Peyer's patch (tissue), 4 donors: Measurements from ENCODE around the gene CASP8AP2. TPM values are rescaled to one million over a fixed set of nuclear protein-coding genes. Genes with fewer than 3 reads are reported as not detected.

ENCODE experiments used
- DNase-seq, 3 donors: peaks; one replicate each; pipeline ENCODE4 v3.0.0-alpha.2; 2017 to 2019
- H3K27ac ChIP-seq, 4 donors: fragments of 200-600 bp; sonication (generic); one replicate each; pipeline ENCODE4 v1.5.1; 2016 to 2019
- H3K27me3 ChIP-seq, 2 donors: fragments of 200-600 bp; sonication (generic); one replicate each; pipeline ENCODE4 v1.5.1; 2019
- H3K36me3 ChIP-seq, 3 donors: fragments of 200-600 bp; sonication (generic); one replicate each; pipeline ENCODE4 v1.5.1; 2016 to 2019
- H3K4me1 ChIP-seq, 4 donors: fragments of 200-600 bp; sonication (generic); one replicate each; pipeline ENCODE4 v1.5.1; 2016 to 2019
- H3K4me3 ChIP-seq, 4 donors: fragments of 200-600 bp; sonication (generic); 1 replicate in 3 of 4; 2 replicates in 1 of 4; pipeline ENCODE4 v1.5.1; 2016 to 2019; ENCODE audit warnings: mild to moderate bottlenecking in 1 of 4
- H3K9me3 ChIP-seq, 4 donors: fragments of 200-600 bp; sonication (generic); one replicate each; pipeline ENCODE4 v1.5.1; 2016 to 2019; ENCODE audit warnings: mild to moderate bottlenecking in 1 of 4
- POLR2A ChIP-seq, 2 donors: fragments of 450-650 bp; IDR thresholded peaks; one replicate each; pipeline ENCODE4 v1.5.1; 2017; ENCODE audit warnings: antibody characterized with exemption in 2 of 2, mild to moderate bottlenecking in 2 of 2, moderate library complexity in 2 of 2
- small RNA-seq, 2 donors: library from RNA; depleted of rRNA; stranded (forward); fragments of <200 nt; gene quantifications; one replicate each; pipeline ENCODE3, GENCODE V24; 2016
- total RNA-seq, 4 donors: library from RNA; depleted of rRNA; stranded (reverse); fragments of >200 nt; gene quantifications; one replicate each; pipeline ENCODE4 v1.1.0, GENCODE V29; 2016
- TF ChIP-seq, protein P1 (sequence below), 6 experiments: fragments of 450-650 bp in 4 of 6; fragments of 200-600 bp in 2 of 6; sonication (generic) in 1 of 6; IDR thresholded peaks; one replicate each; pipeline ENCODE4 v1.5.1; 2017 to 2019; ENCODE audit warnings: antibody characterized with exemption in 6 of 6, mild to moderate bottlenecking in 3 of 6, moderate library complexity in 1 of 6

The CASP8AP2 gene
- total RNA-seq, 4 donors from 2014 or later = 15.9 to 33.0 (median 19.2) TPM

DNA sequence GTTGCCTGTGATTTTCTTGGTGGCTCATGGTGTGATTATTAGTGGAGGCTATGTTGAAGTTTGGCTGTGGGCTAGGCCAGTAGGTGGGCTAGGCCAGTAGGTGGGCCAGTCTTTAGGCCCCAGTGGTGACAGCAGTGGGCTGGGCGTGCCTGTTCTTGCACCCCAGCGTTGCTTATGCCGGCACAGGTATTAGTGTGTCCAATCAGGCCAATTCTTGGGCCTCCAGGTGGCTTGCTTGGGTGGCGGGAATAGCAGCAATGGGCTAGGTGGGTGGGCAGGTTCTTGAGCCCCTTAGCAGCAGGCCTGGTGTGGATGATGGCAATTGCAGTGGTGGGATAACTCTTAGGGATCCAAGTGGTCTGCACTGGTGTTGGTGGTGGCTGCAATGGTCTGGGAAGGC, 87.5 kb downstream of the CASP8AP2 start:
- TF ChIP-seq POLR2A (IDR thresholded peaks at IDR 0.05) = no peak
- TF ChIP-seq, protein P1, sequence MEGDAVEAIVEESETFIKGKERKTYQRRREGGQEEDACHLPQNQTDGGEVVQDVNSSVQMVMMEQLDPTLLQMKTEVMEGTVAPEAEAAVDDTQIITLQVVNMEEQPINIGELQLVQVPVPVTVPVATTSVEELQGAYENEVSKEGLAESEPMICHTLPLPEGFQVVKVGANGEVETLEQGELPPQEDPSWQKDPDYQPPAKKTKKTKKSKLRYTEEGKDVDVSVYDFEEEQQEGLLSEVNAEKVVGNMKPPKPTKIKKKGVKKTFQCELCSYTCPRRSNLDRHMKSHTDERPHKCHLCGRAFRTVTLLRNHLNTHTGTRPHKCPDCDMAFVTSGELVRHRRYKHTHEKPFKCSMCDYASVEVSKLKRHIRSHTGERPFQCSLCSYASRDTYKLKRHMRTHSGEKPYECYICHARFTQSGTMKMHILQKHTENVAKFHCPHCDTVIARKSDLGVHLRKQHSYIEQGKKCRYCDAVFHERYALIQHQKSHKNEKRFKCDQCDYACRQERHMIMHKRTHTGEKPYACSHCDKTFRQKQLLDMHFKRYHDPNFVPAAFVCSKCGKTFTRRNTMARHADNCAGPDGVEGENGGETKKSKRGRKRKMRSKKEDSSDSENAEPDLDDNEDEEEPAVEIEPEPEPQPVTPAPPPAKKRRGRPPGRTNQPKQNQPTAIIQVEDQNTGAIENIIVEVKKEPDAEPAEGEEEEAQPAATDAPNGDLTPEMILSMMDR (IDR thresholded peaks at IDR 0.05) = no peak
- Histone ChIP-seq H3K27ac (no peak overlapping the region), H3K9me3 (peaks cover 0 to 5% (median 0%) of the 10 kb centered on the region in 4 donors), H3K4me1 (no peaks in the 10 kb centered on the region), H3K27me3 (no peaks in the 10 kb centered on the region), H3K4me3 (no peak overlapping the region), H3K36me3 (no peaks in the 10 kb centered on the region)
- no peak for DNase-seq

DNA sequence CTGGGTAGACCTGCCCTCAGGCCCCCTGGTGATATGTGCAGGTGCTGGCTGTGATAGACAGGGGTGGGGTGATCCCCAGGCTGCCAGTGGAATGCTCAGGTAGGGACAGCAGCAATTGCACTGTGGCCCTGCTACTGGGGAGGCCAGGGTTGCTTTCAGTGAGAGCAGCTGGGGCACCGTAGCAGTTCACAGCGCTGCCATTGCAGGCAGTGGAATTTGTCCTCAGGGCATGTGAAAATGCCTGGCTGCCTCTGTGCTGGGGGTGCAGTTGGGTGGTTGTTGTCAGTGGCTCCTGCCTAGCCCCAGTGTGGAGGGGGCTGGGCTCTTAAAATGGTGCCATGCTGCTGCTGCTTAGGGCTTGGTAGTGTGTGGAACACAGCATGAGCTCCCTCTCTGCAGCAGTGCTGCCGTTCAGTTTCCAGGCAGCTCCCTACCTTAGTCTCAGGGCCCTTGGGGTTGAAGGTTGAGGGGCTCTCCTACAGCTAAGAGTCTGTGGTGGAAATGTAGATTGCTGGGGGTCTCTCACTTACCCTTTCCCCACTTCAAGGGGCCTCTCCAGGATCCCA, 88.2 kb downstream of the CASP8AP2 start:
- no peaks in the 10 kb centered on the region for H3K36me3 ChIP-seq
- H3K4me3 ChIP-seq = no peak overlapping the region
- H3K27me3 ChIP-seq = no peaks in the 10 kb centered on the region
- H3K27ac ChIP-seq = no peak overlapping the region
- H3K4me1 ChIP-seq = no peaks in the 10 kb centered on the region
- peaks cover 0 to 5% (median 0%) of the 10 kb centered on the region in 4 donors for H3K9me3 ChIP-seq
- TF ChIP-seq, protein P1 (IDR thresholded peaks at IDR 0.05) = no peak
- no peak for TF ChIP-seq POLR2A (IDR thresholded peaks at IDR 0.05)
- DNase-seq = no peak

Small RNAs within 50 kb of the gene (small RNA-seq; reads per million reads assigned to genes)
- 0 reads per million in 2 donors for gene DNAJC19P6
- 0 reads per million in 2 donors for gene RF00019

Other genes with a start within 250 kb of the CASP8AP2 start
- gene LYRM2, start 191.1 kb upstream of the CASP8AP2 start, total RNA-seq = 10 to 100 TPM; 10.3 to 24.8 (median 11.5) TPM
- gene MDN1, start 10.1 kb upstream of the CASP8AP2 start, total RNA-seq = 10 to 100 TPM; 19.6 to 62.7 (median 35.5) TPM
- gene GJA10, start 64.6 kb downstream of the CASP8AP2 start, total RNA-seq = not detected